ENCODE measurements around the gene ANXA7. TPM values are rescaled to one million over a fixed set of nuclear protein-coding genes. Genes with fewer than 3 reads are reported as not detected.

Gene ANXA7
- polyA plus RNA-seq (2012; ENCODE audit: insufficient read depth, insufficient read length), result 81.7 TPM

- H3K4me3 ChIP-seq (ENCODE audit: low read length), result peak within 1 kb of the TSS; percentile 91
- DNase-seq (ENCODE audit: low read depth, low spot score), result peak; percentile 76
These were observed at the start of gene ANXA7 for GRCh38 chr10:73413528-73414229. TSS of gene ANXA7 (minus strand) at chr10:73414058. CDS start at chr10:73400856, 13,202 bp downstream.

- no peak overlapping the region for H3K4me3 ChIP-seq (ENCODE audit: low read length)
- no peak for DNase-seq (ENCODE audit: low read depth, low spot score)
These were observed 47.0 kb upstream of the ANXA7 start for GRCh38 chr10:73460897-73461296.

- no peak for DNase-seq (ENCODE audit: low read depth, low spot score)
- no peak overlapping the region for H3K4me3 ChIP-seq (ENCODE audit: low read length)
These were observed 45.9 kb upstream of the ANXA7 start for GRCh38 chr10:73459683-73460314.

GRCh38 chr10:73456187-73456890 lies 42.5 kb upstream of the ANXA7 start:
- DNase-seq (ENCODE audit: low read depth, low spot score), result no peak
- H3K4me3 ChIP-seq (ENCODE audit: low read length), result no peak overlapping the region

- DNase-seq (ENCODE audit: low read depth, low spot score), result no peak
- H3K4me3 ChIP-seq (ENCODE audit: low read length), result no peak overlapping the region
These were observed 35.3 kb upstream of the ANXA7 start for GRCh38 chr10:73449113-73449512.

GRCh38 chr10:73448384-73448783 lies 34.5 kb upstream of the ANXA7 start:
- no peak overlapping the region for H3K4me3 ChIP-seq (ENCODE audit: low read length)
- DNase-seq (ENCODE audit: low read depth, low spot score), result no peak

- no peak for DNase-seq (ENCODE audit: low read depth, low spot score)
- no peak overlapping the region for H3K4me3 ChIP-seq (ENCODE audit: low read length)
These were observed 33.1 kb upstream of the ANXA7 start for GRCh38 chr10:73446926-73447325.

- H3K4me3 ChIP-seq (ENCODE audit: low read length), result no peak overlapping the region
- DNase-seq (ENCODE audit: low read depth, low spot score), result no peak
These were observed 30.6 kb upstream of the ANXA7 start for GRCh38 chr10:73444457-73444856.

- H3K4me3 ChIP-seq (ENCODE audit: low read length), result no peak overlapping the region
- no peak for DNase-seq (ENCODE audit: low read depth, low spot score)
These were observed 25.9 kb upstream of the ANXA7 start for GRCh38 chr10:73439605-73440312.

- H3K4me3 ChIP-seq (ENCODE audit: low read length), result no peak overlapping the region
- no peak for DNase-seq (ENCODE audit: low read depth, low spot score)
These were observed 25.2 kb upstream of the ANXA7 start for GRCh38 chr10:73439055-73439454.

GRCh38 chr10:73433538-73433867 lies 19.6 kb upstream of the ANXA7 start, which contains the start of gene MSS51:
TSS of gene MSS51 (minus strand) at chr10:73433561. CDS start at chr10:73428284, 5,277 bp downstream.
- DNase-seq (ENCODE audit: low read depth, low spot score), result peak; percentile 86

GRCh38 chr10:73432646-73433537 lies 19.0 kb upstream of the ANXA7 start:
- no peak for DNase-seq (ENCODE audit: low read depth, low spot score)

More at GRCh38 chr10:73433538-73433867, 19.6 kb upstream of the ANXA7 start, which contains the start of gene MSS51:
- no peak within 1 kb of the TSS for H3K4me3 ChIP-seq (ENCODE audit: low read length)

GRCh38 chr10:73426318-73426717 lies 12.5 kb upstream of the ANXA7 start:
- no peak overlapping the region for H3K4me3 ChIP-seq (ENCODE audit: low read length)
- no peak for DNase-seq (ENCODE audit: low read depth, low spot score)

More at GRCh38 chr10:73432646-73433537, 19.0 kb upstream of the ANXA7 start:
- no peak overlapping the region for H3K4me3 ChIP-seq (ENCODE audit: low read length)

GRCh38 chr10:73424478-73424877 lies 10.6 kb upstream of the ANXA7 start:
- H3K4me3 ChIP-seq (ENCODE audit: low read length), result no peak overlapping the region
- no peak for DNase-seq (ENCODE audit: low read depth, low spot score)

GRCh38 chr10:73423309-73423708 lies 9.5 kb upstream of the ANXA7 start:
- DNase-seq (ENCODE audit: low read depth, low spot score), result no peak
- H3K4me3 ChIP-seq (ENCODE audit: low read length), result no peak overlapping the region

GRCh38 chr10:73416571-73416970 lies 2.7 kb upstream of the ANXA7 start:
- no peak overlapping the region for H3K4me3 ChIP-seq (ENCODE audit: low read length)
- DNase-seq (ENCODE audit: low read depth, low spot score), result no peak

- H3K4me3 ChIP-seq (ENCODE audit: low read length), result peak overlapping the region; percentile 91
- DNase-seq (ENCODE audit: low read depth, low spot score), result no peak
These were observed 530 bp upstream of the ANXA7 start for GRCh38 chr10:73414230-73414945.

GRCh38 chr10:73413108-73413527 lies 740 bp downstream of the ANXA7 start:
- no peak for DNase-seq (ENCODE audit: low read depth, low spot score)

More at GRCh38 chr10:73413108-73413527, 740 bp downstream of the ANXA7 start:
- H3K4me3 ChIP-seq (ENCODE audit: low read length), result peak overlapping the region; percentile 91

Measured in Jurkat, Clone E6-1 (cell line).